Retinal pigment epithelial cell (primary cell): ENCODE data around the gene MANBA.
"Not testable (repeated sequence)": the region's sequence is repeated elsewhere in the genome, so short reads cannot be mapped to it uniquely, and the experiment has no call there.

Experiments used
- DNase-seq: peaks from one replicate; pipeline ENCODE4 v3.0.0-alpha.2; 2010; ENCODE audit warnings: low read depth
- H3K4me3 ChIP-seq: 2 replicates; pipeline ENCODE4 v1.5.1; 2011; ENCODE audit warnings: mild to moderate bottlenecking, low read length, control low read depth, moderate library complexity
- CTCF ChIP-seq: conservative IDR thresholded peaks from 2 replicates; pipeline ENCODE4 v1.5.1; 2011; ENCODE audit warnings: low read depth, low read length, control low read depth, inconsistent platforms

The MANBA gene

GRCh38 chr4:102751941-102752340 is 8.8 kb downstream of the MANBA start:
- no peak overlapping the region for H3K4me3 ChIP-seq
- no peak for TF ChIP-seq CTCF
- DNase-seq, result no peak

GRCh38 chr4:102743352-102743751 is 17.4 kb downstream of the MANBA start:
- not testable (repeated sequence) for DNase-seq, H3K4me3 ChIP-seq

- DNase-seq, H3K4me3 ChIP-seq: not testable (repeated sequence)
These were observed 22.0 kb downstream of the MANBA start for GRCh38 chr4:102738802-102739201.

- no peak for DNase-seq
- no peak overlapping the region for H3K4me3 ChIP-seq
- no peak for TF ChIP-seq CTCF
These were observed 23.9 kb downstream of the MANBA start for GRCh38 chr4:102736636-102737549.

GRCh38 chr4:102735582-102735981 is 25.2 kb downstream of the MANBA start:
- TF ChIP-seq CTCF, result no peak
- DNase-seq, result no peak
- H3K4me3 ChIP-seq, result no peak overlapping the region

GRCh38 chr4:102734591-102735385 is 26.0 kb downstream of the MANBA start:
- DNase-seq, result peak; percentile 51
- no peak for TF ChIP-seq CTCF
- no peak overlapping the region for H3K4me3 ChIP-seq

GRCh38 chr4:102734116-102734515 is 26.7 kb downstream of the MANBA start:
- no peak for DNase-seq
- no peak overlapping the region for H3K4me3 ChIP-seq
- TF ChIP-seq CTCF, result no peak

- no peak for DNase-seq
- no peak overlapping the region for H3K4me3 ChIP-seq
- no peak for TF ChIP-seq CTCF
These were observed 27.7 kb downstream of the MANBA start for GRCh38 chr4:102733084-102733483.
